GM12873 (cell line): ENCODE data around the gene WFDC1.

ENCODE experiments used
- CTCF ChIP-seq: IDR thresholded peaks from 2 replicates; pipeline ENCODE4 v1.5.1; 2012; ENCODE audit warnings: low read depth, mild to moderate bottlenecking, moderate library complexity, low read length, control low read depth; ENCODE audit not compliant: insufficient read depth; ENCODE audit errors: missing control alignments

Gene WFDC1

GRCh38 chr16:84281074-84281473 lies 13.6 kb upstream of the WFDC1 start:
- no peak for TF ChIP-seq CTCF

- no peak for TF ChIP-seq CTCF
These were observed 12.1 kb upstream of the WFDC1 start for GRCh38 chr16:84282533-84282932.

- TF ChIP-seq CTCF, result no peak
These were observed 11.1 kb upstream of the WFDC1 start for GRCh38 chr16:84283314-84284153.

- no peak for TF ChIP-seq CTCF
These were observed 10.4 kb upstream of the WFDC1 start for GRCh38 chr16:84284154-84284722.

- TF ChIP-seq CTCF, result no peak
These were observed 8.0 kb upstream of the WFDC1 start for GRCh38 chr16:84286578-84287240.

GRCh38 chr16:84288902-84289301 lies 5.8 kb upstream of the WFDC1 start:
- TF ChIP-seq CTCF, result no peak

- no peak for TF ChIP-seq CTCF
These were observed 3.5 kb upstream of the WFDC1 start for GRCh38 chr16:84291226-84291625.
